Gastrocnemius medialis (tissue), 4 donors: Measurements from ENCODE around the gene CHAC1.
"Not testable (repeated sequence)": the region's sequence is repeated elsewhere in the genome, so short reads cannot be mapped to it uniquely, and the experiment has no call there.

ENCODE experiments used
- CTCF ChIP-seq, 5 experiments: fragments of 450-650 bp in 3 of 5; fragments of 200-600 bp in 2 of 5; sonication (generic) in 2 of 5; IDR thresholded peaks in 4 of 5; conservative IDR thresholded peaks in 1 of 5; 1 replicate in 4 of 5; 2 replicates in 1 of 5; pipeline ENCODE4 v1.5.1; 2016 to 2019; ENCODE audit warnings: antibody characterized with exemption in 5 of 5, mild to moderate bottlenecking in 3 of 5, moderate library complexity in 3 of 5
- POLR2A ChIP-seq, 2 donors: fragments of 450-650 bp; IDR thresholded peaks; one replicate each; pipeline ENCODE4 v1.6.1; 2017; ENCODE audit warnings: antibody characterized with exemption in 2 of 2, mild to moderate bottlenecking in 2 of 2, moderate library complexity in 2 of 2

- not testable (repeated sequence) for TF ChIP-seq POLR2A (IDR thresholded peaks at IDR 0.05); CTCF (IDR thresholded peaks at IDR 0.05 in 4 of 5, conservative IDR thresholded peaks at IDR 0.05 in 1 of 5)
Observed at GRCh38 chr15:40954158-40954848, 1.0 kb downstream of the CHAC1 start.
